ENCODE measurements around the gene PCDHA9.
A peak's percentile ranks its signal among the peaks of the same experiment; 100 is the strongest.
"Not testable (repeated sequence)": the region's sequence is repeated elsewhere in the genome, so short reads cannot be mapped to it uniquely, and the experiment has no call there.

Gene PCDHA9

DNA sequence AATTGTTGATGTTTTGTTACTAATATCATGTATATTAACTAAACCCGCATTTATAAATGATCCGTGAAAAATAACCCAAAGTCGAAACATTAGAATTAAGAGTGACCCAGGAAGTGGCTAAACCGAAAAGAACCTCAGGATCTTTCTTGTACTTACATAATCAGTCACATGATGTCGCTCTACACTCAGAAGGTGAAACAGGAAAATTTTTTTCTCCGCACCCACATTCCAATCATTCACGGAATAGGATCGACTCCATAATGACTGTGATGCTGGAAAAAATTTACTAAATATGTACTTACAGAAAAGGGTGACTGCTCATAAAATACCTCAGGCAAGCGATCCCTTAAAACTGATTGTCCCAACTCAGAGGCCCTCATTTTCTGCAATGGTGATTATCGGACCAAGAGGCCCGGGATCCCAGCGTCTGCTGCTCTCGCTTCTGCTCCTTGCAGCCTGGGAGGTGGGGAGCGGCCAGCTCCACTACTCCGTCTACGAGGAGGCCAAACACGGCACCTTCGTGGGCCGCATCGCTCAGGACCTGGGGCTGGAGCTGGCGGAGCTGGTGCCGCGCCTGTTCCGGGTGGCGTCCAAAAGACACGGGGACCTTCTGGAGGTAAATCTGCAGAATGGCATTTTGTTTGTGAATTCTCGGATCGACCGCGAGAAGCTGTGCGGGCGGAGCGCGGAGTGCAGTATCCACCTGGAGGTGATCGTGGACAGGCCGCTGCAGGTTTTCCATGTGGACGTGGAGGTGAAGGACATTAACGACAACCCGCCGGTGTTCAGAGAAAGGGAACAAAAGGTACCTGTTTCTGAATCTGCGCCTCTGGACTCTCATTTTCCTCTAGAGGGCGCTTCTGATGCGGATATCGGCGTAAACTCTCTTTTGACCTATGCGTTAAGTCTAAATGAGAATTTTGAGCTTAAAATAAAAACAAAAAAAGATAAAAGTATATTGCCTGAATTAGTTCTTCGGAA lies 27.2 kb downstream of the PCDHA9 start, which contains the start of gene PCDHA12:
PCDHA12 (plus strand) TSS at position 224 of the 981 bp plus-strand sequence; CDS start at position 389, 165 bp downstream.
- no peaks in the 10 kb centered on the region for H3K27me3 ChIP-seq (ENCODE audit: control insufficient read depth, insufficient read depth, low read length)
- peak within 1 kb of the TSS; percentile 38 for H3K9ac ChIP-seq (ENCODE audit: low read depth, low read length)
- H3K4me3 ChIP-seq (ENCODE audit: low read depth, low read length) = peak within 1 kb of the TSS; percentile 60

DNA sequence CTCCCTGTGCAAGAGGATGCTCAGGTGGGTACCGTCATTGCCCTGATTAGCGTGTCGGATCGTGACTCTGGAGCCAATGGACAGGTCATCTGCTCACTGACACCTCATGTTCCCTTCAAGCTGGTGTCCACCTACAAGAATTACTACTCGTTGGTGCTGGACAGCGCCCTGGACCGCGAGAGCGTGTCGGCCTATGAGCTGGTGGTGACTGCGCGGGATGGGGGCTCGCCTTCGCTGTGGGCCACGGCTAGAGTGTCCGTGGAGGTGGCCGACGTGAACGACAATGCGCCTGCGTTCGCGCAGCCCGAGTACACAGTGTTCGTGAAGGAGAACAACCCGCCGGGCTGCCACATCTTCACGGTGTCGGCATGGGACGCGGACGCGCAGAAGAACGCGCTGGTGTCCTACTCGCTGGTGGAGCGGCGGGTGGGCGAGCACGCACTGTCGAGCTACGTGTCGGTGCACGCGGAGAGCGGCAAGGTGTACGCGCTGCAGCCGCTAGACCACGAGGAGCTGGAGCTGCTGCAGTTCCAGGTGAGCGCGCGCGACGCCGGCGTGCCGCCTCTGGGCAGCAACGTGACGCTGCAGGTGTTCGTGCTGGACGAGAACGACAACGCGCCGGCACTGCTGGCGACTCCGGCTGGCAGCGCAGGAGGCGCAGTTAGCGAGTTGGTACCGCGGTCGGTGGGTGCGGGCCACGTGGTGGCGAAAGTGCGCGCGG lies 28.5 kb downstream of the PCDHA9 start:
- not testable (repeated sequence) for H3K9ac ChIP-seq (ENCODE audit: low read depth, low read length); H3K36me3 ChIP-seq (ENCODE audit: control insufficient read depth, insufficient read depth, low read length); H3K27me3 ChIP-seq (ENCODE audit: control insufficient read depth, insufficient read depth, low read length); H3K4me3 ChIP-seq (ENCODE audit: low read depth, low read length); H3K9me3 ChIP-seq (ENCODE audit: control insufficient read depth, insufficient read depth, low read length); H3K4me1 ChIP-seq (ENCODE audit: control insufficient read depth, insufficient read depth, low read length)

More for the DNA sequence above, 27.2 kb downstream of the PCDHA9 start, which contains the start of gene PCDHA12:
- peaks cover 3% of the 10 kb centered on the region for H3K4me1 ChIP-seq (ENCODE audit: control insufficient read depth, insufficient read depth, low read length)
- H3K36me3 ChIP-seq (ENCODE audit: control insufficient read depth, insufficient read depth, low read length) = no peaks in the 10 kb centered on the region
- H3K9me3 ChIP-seq (ENCODE audit: control insufficient read depth, insufficient read depth, low read length) = no peaks in the 10 kb centered on the region

DNA sequence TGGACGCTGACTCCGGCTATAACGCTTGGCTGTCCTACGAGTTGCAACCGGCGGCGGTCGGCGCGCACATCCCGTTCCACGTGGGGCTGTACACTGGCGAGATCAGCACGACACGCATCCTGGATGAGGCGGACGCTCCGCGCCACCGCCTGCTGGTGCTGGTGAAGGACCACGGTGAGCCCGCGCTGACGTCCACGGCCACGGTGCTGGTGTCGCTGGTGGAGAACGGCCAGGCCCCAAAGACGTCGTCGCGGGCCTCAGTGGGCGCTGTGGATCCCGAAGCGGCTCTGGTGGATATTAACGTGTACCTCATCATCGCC lies 29.0 kb downstream of the PCDHA9 start:
- Histone ChIP-seq H3K9ac (ENCODE audit: low read depth, low read length) (no peak overlapping the region), H3K9me3 (ENCODE audit: control insufficient read depth, insufficient read depth, low read length) (no peaks in the 10 kb centered on the region), H3K27me3 (ENCODE audit: control insufficient read depth, insufficient read depth, low read length) (no peaks in the 10 kb centered on the region), H3K4me3 (ENCODE audit: low read depth, low read length) (no peak overlapping the region), H3K4me1 (ENCODE audit: control insufficient read depth, insufficient read depth, low read length) (peaks cover 3% of the 10 kb centered on the region), H3K36me3 (ENCODE audit: control insufficient read depth, insufficient read depth, low read length) (no peaks in the 10 kb centered on the region)

GRCh38 chr5:140881889-140882590 lies 33.9 kb downstream of the PCDHA9 start, which contains the start of gene PCDHA13:
TSS of gene PCDHA13 (plus strand) at chr5:140882124. CDS start at chr5:140882269, 145 bp downstream.
- Histone ChIP-seq H3K4me1 (ENCODE audit: control insufficient read depth, insufficient read depth, low read length) (no peaks in the 10 kb centered on the region), H3K27me3 (ENCODE audit: control insufficient read depth, insufficient read depth, low read length) (no peaks in the 10 kb centered on the region), H3K4me3 (ENCODE audit: low read depth, low read length) (peak within 1 kb of the TSS; percentile 26), H3K36me3 (ENCODE audit: control insufficient read depth, insufficient read depth, low read length) (no peaks in the 10 kb centered on the region), H3K9me3 (ENCODE audit: control insufficient read depth, insufficient read depth, low read length) (no peaks in the 10 kb centered on the region), H3K9ac (ENCODE audit: low read depth, low read length) (no peak within 1 kb of the TSS)

DNA sequence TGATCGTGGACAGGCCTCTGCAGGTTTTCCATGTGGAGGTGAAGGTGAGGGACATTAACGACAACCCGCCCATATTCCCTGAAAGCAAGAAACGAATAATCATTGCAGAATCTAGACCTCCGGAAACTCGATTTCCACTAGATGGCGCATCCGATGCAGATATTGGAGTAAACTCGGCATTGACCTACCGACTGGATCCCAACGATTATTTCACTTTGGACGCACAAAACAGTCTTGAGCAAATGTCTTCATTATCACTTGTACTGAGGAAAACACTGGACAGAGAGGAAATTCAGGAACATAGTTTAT lies 34.4 kb downstream of the PCDHA9 start:
- H3K36me3 ChIP-seq (ENCODE audit: control insufficient read depth, insufficient read depth, low read length) = no peaks in the 10 kb centered on the region
- H3K9ac ChIP-seq (ENCODE audit: low read depth, low read length) = no peak overlapping the region
- H3K9me3 ChIP-seq (ENCODE audit: control insufficient read depth, insufficient read depth, low read length) = no peaks in the 10 kb centered on the region
- peak overlapping the region; percentile 26 for H3K4me3 ChIP-seq (ENCODE audit: low read depth, low read length)
- no peaks in the 10 kb centered on the region for H3K27me3 ChIP-seq (ENCODE audit: control insufficient read depth, insufficient read depth, low read length)
- H3K4me1 ChIP-seq (ENCODE audit: control insufficient read depth, insufficient read depth, low read length) = no peaks in the 10 kb centered on the region

- Histone ChIP-seq H3K4me3 (ENCODE audit: low read depth, low read length) (no peak overlapping the region), H3K4me1 (ENCODE audit: control insufficient read depth, insufficient read depth, low read length) (no peaks in the 10 kb centered on the region), H3K36me3 (ENCODE audit: control insufficient read depth, insufficient read depth, low read length) (no peaks in the 10 kb centered on the region), H3K27me3 (ENCODE audit: control insufficient read depth, insufficient read depth, low read length) (no peaks in the 10 kb centered on the region), H3K9ac (ENCODE audit: low read depth, low read length) (no peak overlapping the region), H3K9me3 (ENCODE audit: control insufficient read depth, insufficient read depth, low read length) (no peaks in the 10 kb centered on the region)
Observed at GRCh38 chr5:140883373-140883772, 35.2 kb downstream of the PCDHA9 start.

- no peaks in the 10 kb centered on the region for H3K27me3 ChIP-seq (ENCODE audit: control insufficient read depth, insufficient read depth, low read length)
- H3K4me3 ChIP-seq (ENCODE audit: low read depth, low read length) = no peak overlapping the region
- no peaks in the 10 kb centered on the region for H3K36me3 ChIP-seq (ENCODE audit: control insufficient read depth, insufficient read depth, low read length)
- no peaks in the 10 kb centered on the region for H3K4me1 ChIP-seq (ENCODE audit: control insufficient read depth, insufficient read depth, low read length)
- H3K9ac ChIP-seq (ENCODE audit: low read depth, low read length) = no peak overlapping the region
- no peaks in the 10 kb centered on the region for H3K9me3 ChIP-seq (ENCODE audit: control insufficient read depth, insufficient read depth, low read length)
Observed at GRCh38 chr5:140883927-140884697, 35.9 kb downstream of the PCDHA9 start.
